Tibial nerve (tissue), 4 donors: ENCODE data around the gene RNF222. TPM values are rescaled to one million over a fixed set of nuclear protein-coding genes. Genes with fewer than 3 reads are reported as not detected.

Experiments used
- DNase-seq, 2 donors: peaks; one replicate each; pipeline ENCODE4 v3.0.0-alpha.2; 2019; ENCODE audit warnings: low spot score in 2 of 2
- H3K27ac ChIP-seq, 4 donors: fragments of 200-600 bp; sonication (generic) in 3 of 4; one replicate each; pipeline ENCODE4 v1.5.1; 2017 to 2019; ENCODE audit warnings: mild to moderate bottlenecking in 1 of 4
- H3K27me3 ChIP-seq, 2 donors: fragments of 200-600 bp; sonication (generic) in 1 of 2; one replicate each; pipeline versions ENCODE4 v1.5.1 to v1.6.0; 2017 to 2019
- H3K36me3 ChIP-seq, 3 donors: fragments of 200-600 bp; sonication (generic); one replicate each; pipeline ENCODE4 v1.5.1; 2018 to 2019
- H3K4me1 ChIP-seq, 4 donors: fragments of 200-600 bp; sonication (generic) in 3 of 4; one replicate each; pipeline ENCODE4 v1.5.1; 2017 to 2019
- H3K4me3 ChIP-seq, 4 donors: fragments of 200-600 bp; sonication (generic) in 3 of 4; one replicate each; pipeline ENCODE4 v1.5.1; 2017 to 2019; ENCODE audit warnings: mild to moderate bottlenecking in 1 of 4, moderate library complexity in 1 of 4
- H3K9me3 ChIP-seq, 4 donors: fragments of 200-600 bp; sonication (generic) in 3 of 4; one replicate each; pipeline ENCODE4 v1.5.1; 2017 to 2019
- CTCF ChIP-seq, 5 experiments: fragments of 200-600 bp in 3 of 5; fragments of 450-650 bp in 2 of 5; sonication (generic) in 3 of 5; IDR thresholded peaks; one replicate each; pipeline ENCODE4 v1.5.1; 2016 to 2019; ENCODE audit warnings: antibody characterized with exemption in 5 of 5, mild to moderate bottlenecking in 3 of 5, moderate library complexity in 2 of 5
- EP300 ChIP-seq, 2 donors: sonication (generic); formaldehyde crosslinking; IDR thresholded peaks; one replicate each; pipeline ENCODE4 v1.6.1; 2017; ENCODE audit warnings: antibody characterized with exemption in 2 of 2, mild to moderate bottlenecking in 1 of 2
- POLR2A ChIP-seq, 2 donors: fragments of 450-650 bp; IDR thresholded peaks; one replicate each; pipeline ENCODE4 v1.6.1; 2017; ENCODE audit warnings: antibody characterized with exemption in 2 of 2, mild to moderate bottlenecking in 2 of 2, moderate library complexity in 2 of 2
- WGBS, 2 donors: methylation state at CpG; one replicate each; pipeline ENCODE4 v1.1.5; 2018; 5-methylcytosine and 5-hydroxymethylcytosine counted together
- total RNA-seq, 4 donors: library from RNA; depleted of rRNA; stranded (reverse); fragments of >200 nt; gene quantifications; one replicate each; pipeline ENCODE4 v1.1.0, GENCODE V29; 2016

The RNF222 gene
- total RNA-seq, 4 donors from 2014 or later = 0.59 TPM; not detected in 3

- WGBS, 2 donors = 74 to 80% methylated on average over 2 of the region's 2 CpGs
These were observed 44.1 kb upstream of the RNF222 start for GRCh38 chr17:8441690-8442089.

DNA sequence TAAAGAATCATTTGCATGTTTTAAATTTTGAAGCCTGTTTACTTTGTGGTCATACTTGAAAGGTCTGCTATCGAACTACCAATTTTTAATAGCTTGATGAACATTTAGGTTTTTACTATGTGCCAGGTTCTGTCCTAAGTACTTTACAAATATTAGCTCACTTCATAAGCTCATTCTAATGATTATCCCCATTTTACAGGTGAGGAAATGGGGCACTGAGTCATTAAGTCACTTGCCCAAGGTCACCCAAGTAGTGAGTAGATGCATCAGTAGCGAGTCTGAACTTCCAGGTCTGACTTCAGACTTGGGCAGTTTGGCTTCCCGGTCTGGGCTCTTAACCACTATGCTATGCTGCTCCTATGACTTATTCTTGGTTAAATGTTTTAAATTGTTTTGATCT lies 42.1 kb upstream of the RNF222 start:
- Histone ChIP-seq H3K27ac (no peak overlapping the region), H3K4me3 (no peak overlapping the region), H3K36me3 (peaks cover 0 to 12% (median 0%) of the 10 kb centered on the region in 3 donors), H3K27me3 (no peaks in the 10 kb centered on the region), H3K9me3 (no peaks in the 10 kb centered on the region), H3K4me1 (peaks cover 0 to 73% (median 20%) of the 10 kb centered on the region in 4 donors)
- DNase-seq = no peak
- 95 to 100% methylated on average over 3 of the region's 3 CpGs for WGBS, 2 donors
- no peak for TF ChIP-seq EP300 (IDR thresholded peaks at IDR 0.05)
- no peak for TF ChIP-seq CTCF (IDR thresholded peaks at IDR 0.05)
- no peak for TF ChIP-seq POLR2A (IDR thresholded peaks at IDR 0.05)

More at GRCh38 chr17:8441690-8442089, 44.1 kb upstream of the RNF222 start:
- H3K36me3 ChIP-seq = peaks cover 0 to 30% (median 0%) of the 10 kb centered on the region in 3 donors
- DNase-seq = no peak
- H3K27ac ChIP-seq = no peak overlapping the region
- H3K27me3 ChIP-seq = no peaks in the 10 kb centered on the region
- H3K4me3 ChIP-seq = no peak overlapping the region
- no peaks in the 10 kb centered on the region for H3K9me3 ChIP-seq
- peaks cover 0 to 69% (median 19%) of the 10 kb centered on the region in 4 donors for H3K4me1 ChIP-seq
- TF ChIP-seq CTCF (IDR thresholded peaks at IDR 0.05) (no peak), POLR2A (IDR thresholded peaks at IDR 0.05) (no peak), EP300 (IDR thresholded peaks at IDR 0.05) (no peak)

GRCh38 chr17:8438441-8438840 lies 40.8 kb upstream of the RNF222 start:
- no peaks in the 10 kb centered on the region for H3K27me3 ChIP-seq
- TF ChIP-seq CTCF (IDR thresholded peaks at IDR 0.05) = no peak
- no peak for TF ChIP-seq EP300 (IDR thresholded peaks at IDR 0.05)
- TF ChIP-seq POLR2A (IDR thresholded peaks at IDR 0.05) = no peak
- no peaks in the 10 kb centered on the region for H3K9me3 ChIP-seq
- H3K36me3 ChIP-seq = peaks cover 0 to 8% (median 0%) of the 10 kb centered on the region in 3 donors
- H3K4me1 ChIP-seq = peaks cover 0 to 63% (median 16%) of the 10 kb centered on the region in 4 donors
- H3K27ac ChIP-seq = peak overlapping the region in 1 of 4 donors; percentile 95
- DNase-seq = no peak
- H3K4me3 ChIP-seq = no peak overlapping the region
- WGBS, 2 donors = 84 to 86% methylated on average over 5 of the region's 5 CpGs

DNA sequence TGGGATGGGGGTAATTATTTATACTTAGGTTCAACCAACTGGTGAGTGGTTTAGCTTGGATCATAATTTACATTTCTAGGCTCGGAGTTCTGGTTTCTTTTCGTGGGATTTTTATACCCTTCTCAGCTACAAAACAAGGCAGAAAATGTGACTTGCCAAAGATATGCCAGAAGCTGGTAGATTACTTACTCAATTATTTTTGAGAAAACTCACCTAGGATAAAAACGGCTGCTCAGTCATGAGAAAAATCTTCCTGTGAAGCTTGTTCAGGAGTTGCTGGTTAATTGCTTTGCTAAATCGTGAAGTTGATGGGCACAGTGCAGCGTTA lies 39.2 kb upstream of the RNF222 start:
- Histone ChIP-seq H3K27ac (peak overlapping the region; percentile 95 to 100 (median 98)), H3K9me3 (no peaks in the 10 kb centered on the region), H3K36me3 (peaks cover 0 to 8% (median 0%) of the 10 kb centered on the region in 3 donors), H3K4me1 (peaks cover 0 to 52% (median 13%) of the 10 kb centered on the region in 4 donors), H3K4me3 (peak overlapping the region; percentile 65 to 100 (median 76)), H3K27me3 (no peaks in the 10 kb centered on the region)
- WGBS, 2 donors = 9% methylated on average over 5 of the region's 5 CpGs
- no peak for DNase-seq
- no peak for TF ChIP-seq CTCF (IDR thresholded peaks at IDR 0.05)
- TF ChIP-seq EP300 (IDR thresholded peaks at IDR 0.05) = no peak
- no peak for TF ChIP-seq POLR2A (IDR thresholded peaks at IDR 0.05)

DNA sequence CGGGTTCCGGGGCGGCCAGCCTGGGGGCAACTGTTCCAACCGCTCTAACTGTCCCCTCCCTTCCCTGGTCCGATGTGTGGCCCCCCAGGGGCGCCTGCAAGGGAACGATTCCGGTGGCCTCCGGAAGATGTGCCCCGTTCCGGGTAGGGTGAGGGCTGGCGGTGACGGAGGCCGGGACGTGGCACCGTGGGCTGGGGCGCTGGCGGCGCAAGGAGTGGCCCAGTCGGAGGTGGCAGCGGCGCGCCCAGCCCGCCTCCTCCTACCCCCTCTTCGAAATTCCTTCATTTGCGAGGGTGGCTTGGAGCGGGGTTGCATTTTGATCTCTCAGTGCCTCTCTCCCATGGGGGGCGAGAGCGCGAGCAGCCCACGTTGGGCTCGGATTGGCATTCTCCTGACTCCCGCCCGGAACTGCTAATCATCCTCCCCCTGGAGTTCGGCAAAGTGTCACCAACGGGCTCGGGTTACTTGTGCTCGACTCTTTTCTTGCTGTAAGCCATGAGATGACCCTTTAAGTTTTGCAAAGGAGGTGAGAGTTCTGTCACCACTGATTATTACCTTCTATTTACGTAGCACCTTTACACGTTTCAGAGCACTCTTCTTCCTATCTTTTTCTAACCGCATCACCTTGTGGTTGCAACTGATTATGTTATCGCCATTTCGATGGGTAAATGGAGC lies 38.7 kb upstream of the RNF222 start:
- peak overlapping the region; percentile 95 to 100 (median 98) for H3K27ac ChIP-seq
- H3K9me3 ChIP-seq = no peaks in the 10 kb centered on the region
- peaks cover 0 to 8% (median 0%) of the 10 kb centered on the region in 3 donors for H3K36me3 ChIP-seq
- no peaks in the 10 kb centered on the region for H3K27me3 ChIP-seq
- H3K4me1 ChIP-seq = peaks cover 0 to 50% (median 10%) of the 10 kb centered on the region in 4 donors
- DNase-seq = peak; percentile 18 to 46
- peak overlapping the region; percentile 65 to 100 (median 76) for H3K4me3 ChIP-seq
- WGBS, 2 donors = 1% methylated on average over 17 to 21 of the region's 43 CpGs
- TF ChIP-seq CTCF (IDR thresholded peaks at IDR 0.05) = no peak
